HG02973 (cell line): ENCODE measurements around the gene MTHFS.
"Not testable (repeated sequence)": the region's sequence is repeated elsewhere in the genome, so short reads cannot be mapped to it uniquely, and the experiment has no call there.

Experiments used
- ATAC-seq: cut with Tn5 transposase; IDR thresholded peaks from one replicate; pipeline ENCODE4 v1.9.1; 2021; ENCODE audit warnings: moderate library complexity; ENCODE audit not compliant: unreplicated experiment

MTHFS gene

GRCh38 chr15:79916502-79917132 is 19.8 kb upstream of the MTHFS start:
- ATAC-seq = no peak

- ATAC-seq = not testable (repeated sequence)
Measured at GRCh38 chr15:79915776-79916501, 19.1 kb upstream of the MTHFS start.

DNA sequence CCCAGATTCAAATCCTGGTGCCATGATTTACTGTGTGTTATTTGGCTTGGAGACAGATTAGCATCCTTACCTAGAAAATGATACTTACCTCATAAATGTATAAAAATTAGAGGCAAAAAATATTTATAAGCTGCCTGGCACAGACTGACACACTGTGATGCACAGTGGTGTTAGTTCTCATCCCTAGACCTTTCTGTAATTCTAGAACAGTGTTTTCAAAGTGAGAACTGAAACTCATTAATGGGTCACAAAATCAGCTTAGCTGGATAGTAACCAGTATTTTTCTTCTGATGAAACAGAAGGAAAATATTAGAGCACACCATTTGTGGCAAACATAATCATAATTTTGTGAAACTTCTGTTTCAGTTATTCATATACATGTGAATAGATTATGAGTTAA is 17.9 kb upstream of the MTHFS start:
- no peak for ATAC-seq

GRCh38 chr15:79909556-79910335 is 12.9 kb upstream of the MTHFS start:
- ATAC-seq = peak; percentile 69

GRCh38 chr15:79904271-79904670 is 7.5 kb upstream of the MTHFS start:
- ATAC-seq = no peak

GRCh38 chr15:79903626-79904025 is 6.8 kb upstream of the MTHFS start:
- no peak for ATAC-seq

DNA sequence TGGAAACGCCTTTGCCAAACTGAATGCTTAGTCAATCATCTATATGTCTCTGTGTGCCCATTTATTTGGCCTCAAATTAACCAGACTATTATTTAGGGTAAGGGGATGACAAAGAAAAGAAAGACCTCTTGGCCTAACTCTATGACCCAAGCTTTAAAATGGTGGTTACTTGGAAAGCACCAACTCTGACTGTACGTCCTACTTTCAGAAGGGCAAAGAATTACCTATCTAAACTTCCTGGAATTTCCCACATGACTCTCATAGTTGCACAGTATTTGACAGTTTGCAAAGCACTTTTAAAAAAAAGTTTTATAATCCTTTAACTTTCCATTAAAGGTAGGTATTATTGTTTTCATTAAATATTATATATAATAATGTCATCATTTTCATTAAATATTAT is 6.3 kb upstream of the MTHFS start:
- no peak for ATAC-seq

GRCh38 chr15:79901958-79902357 is 5.1 kb upstream of the MTHFS start:
- no peak for ATAC-seq

GRCh38 chr15:79900818-79901378 is 4.1 kb upstream of the MTHFS start:
- not testable (repeated sequence) for ATAC-seq

GRCh38 chr15:79900087-79900486 is 3.3 kb upstream of the MTHFS start:
- ATAC-seq = no peak

- ATAC-seq = not testable (repeated sequence)
Measured at GRCh38 chr15:79898786-79899185, 2.0 kb upstream of the MTHFS start.

GRCh38 chr15:79898369-79898768 is 1.6 kb upstream of the MTHFS start:
- no peak for ATAC-seq

DNA sequence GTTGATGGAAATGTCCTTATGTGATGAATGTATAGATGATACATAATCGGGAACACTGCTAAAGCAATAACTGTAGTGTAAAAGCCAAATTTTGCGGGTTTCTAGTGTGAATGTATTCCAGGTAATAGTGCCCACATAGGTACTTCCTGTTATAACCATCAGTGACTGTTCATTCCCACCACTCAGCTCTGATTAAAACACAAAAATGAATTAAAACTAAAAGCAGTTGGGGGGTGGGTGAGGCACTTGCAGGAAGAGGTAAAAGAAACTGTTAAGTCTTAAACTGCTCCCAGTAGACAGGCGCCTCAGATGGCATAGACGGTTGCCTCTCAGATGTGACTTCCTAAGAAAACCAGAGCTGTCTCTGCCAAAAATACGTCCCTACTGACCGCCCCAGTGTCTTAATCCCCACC is 893 bp upstream of the MTHFS start:
- no peak for ATAC-seq

GRCh38 chr15:79897380-79897678 is 515 bp upstream of the MTHFS start:
- ATAC-seq = no peak

GRCh38 chr15:79896131-79896633 is 632 bp downstream of the MTHFS start:
- ATAC-seq = peak; percentile 36

- no peak for ATAC-seq
Measured at GRCh38 chr15:79887054-79887930, 9.5 kb downstream of the MTHFS start.

GRCh38 chr15:79886124-79886523 is 10.7 kb downstream of the MTHFS start:
- ATAC-seq = no peak

DNA sequence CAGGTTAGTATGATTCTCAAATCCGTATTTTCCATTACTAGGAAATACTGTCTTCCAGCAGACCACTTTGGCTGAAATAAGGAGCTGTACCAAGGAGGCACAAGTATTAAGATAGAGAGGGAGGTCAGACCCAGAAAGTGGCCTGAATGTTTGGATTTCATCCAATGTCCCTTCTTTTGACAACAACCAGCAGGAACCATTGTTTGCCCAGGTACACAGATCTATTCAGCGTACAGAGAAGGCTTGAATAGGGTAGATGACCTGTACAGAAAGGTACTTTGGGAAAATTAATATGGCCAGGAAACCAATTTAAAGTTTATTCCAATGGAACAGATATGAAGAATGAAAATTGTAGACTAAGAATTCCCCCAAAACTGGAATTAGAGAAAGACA is 12.6 kb downstream of the MTHFS start:
- no peak for ATAC-seq

DNA sequence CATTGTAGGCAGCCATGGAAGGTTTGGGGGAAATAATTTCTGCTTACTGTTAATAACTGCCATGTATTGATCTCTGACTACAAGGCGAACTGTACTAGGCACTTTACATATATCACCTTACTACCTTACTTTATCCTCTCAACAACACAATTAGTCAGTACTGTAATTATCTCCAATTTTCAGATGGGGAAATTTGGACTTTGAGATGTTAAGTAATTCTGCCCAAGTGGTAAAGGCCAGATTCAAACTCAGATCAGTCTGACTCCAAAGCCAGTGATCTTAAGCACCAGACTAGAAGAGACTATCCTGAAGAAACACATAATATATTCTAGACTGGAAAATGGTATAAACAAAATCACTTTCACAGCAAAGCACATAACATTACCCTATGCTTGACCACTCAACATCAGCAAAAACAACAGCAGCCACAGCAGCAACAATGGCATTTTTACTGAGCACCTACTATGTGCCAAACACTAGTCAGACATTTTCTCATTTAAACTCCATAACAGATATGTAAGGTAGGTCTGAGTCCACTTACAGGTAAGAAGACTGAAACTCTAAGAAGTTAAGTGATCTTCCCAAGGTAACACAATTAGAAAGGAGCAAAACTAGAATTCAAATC is 13.1 kb downstream of the MTHFS start:
- ATAC-seq = no peak

DNA sequence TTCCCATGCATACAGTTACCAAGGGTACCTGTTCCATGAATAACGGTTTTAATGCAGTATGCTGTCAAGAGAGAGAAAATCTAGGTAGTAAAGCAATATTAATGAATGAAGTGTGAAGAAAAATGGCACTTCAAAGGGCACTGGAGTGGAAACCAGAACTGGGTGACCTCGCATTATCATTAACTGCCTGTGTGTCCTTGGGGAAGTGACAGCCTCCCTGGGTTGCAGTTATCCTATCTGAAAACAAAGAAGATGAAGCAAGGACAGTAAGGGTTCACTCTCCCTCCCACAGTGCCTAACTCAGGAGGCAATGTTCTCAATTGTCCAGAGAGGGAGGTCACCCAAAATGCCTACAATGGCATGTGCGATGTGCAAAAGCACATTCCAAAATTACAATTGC is 15.1 kb downstream of the MTHFS start:
- no peak for ATAC-seq
